Measurements from ENCODE around the gene ZNF418. TPM values are rescaled to one million over a fixed set of nuclear protein-coding genes. Genes with fewer than 3 reads are reported as not detected.

Gene ZNF418
- total RNA-seq (2014; rRNA removed; shearing (Covaris generic)), result 0.03 TPM in 1 of 2 replicates, not detected in the other
- polyA plus RNA-seq (2015; cell fraction: cytosol; rRNA removed), result not detected in 2 replicates
- polyA plus RNA-seq (2015; cell fraction: nucleus; rRNA removed), result not detected in 2 replicates

DNA sequence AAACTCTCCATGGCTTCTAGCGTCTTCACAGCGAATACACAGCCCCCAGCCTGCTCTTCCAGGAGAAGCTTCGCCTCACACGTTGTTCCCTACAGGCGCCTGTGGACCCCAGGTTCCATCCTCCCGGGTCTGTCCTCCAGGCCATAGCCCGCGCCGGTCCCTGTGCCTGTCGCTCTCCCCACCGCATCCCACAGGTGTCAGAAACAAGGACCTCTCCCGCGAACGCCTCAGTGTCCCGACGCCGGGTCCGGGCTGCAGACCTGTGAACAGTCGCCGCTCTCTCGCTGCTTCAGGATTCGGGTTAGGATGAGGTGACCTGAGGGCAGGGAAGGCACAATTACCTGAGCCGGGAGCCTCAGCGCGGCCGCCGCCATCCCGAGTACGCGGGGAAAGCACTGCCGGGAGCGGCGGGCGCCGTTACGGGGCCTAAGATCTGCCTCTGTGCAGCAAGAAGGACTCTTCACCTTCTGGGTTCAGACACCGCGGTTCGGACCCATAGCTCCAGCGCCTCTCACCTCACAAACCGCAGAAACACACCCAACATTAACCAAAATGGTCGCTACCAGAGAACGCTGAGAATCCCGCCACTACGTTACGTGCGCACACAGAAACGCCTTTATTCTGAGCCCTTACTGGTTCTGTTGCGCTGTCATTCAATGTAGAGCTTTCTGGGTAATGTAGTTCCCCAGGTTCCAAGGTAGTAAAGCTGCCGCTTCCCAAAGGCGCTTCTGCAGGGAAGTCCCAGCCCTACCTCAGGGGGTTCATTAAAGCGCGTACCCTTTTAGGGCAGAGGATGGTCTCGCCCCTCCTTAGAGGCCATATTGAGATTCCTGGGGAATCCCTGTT, at the start of gene ZNF418:
ZNF418 (minus strand) TSS at position 583 of the 846 bp plus-strand sequence. CDS start 1,580 bp downstream, outside the sequence.
- DNase-seq (ENCODE audit: low read depth), result no peak

DNA sequence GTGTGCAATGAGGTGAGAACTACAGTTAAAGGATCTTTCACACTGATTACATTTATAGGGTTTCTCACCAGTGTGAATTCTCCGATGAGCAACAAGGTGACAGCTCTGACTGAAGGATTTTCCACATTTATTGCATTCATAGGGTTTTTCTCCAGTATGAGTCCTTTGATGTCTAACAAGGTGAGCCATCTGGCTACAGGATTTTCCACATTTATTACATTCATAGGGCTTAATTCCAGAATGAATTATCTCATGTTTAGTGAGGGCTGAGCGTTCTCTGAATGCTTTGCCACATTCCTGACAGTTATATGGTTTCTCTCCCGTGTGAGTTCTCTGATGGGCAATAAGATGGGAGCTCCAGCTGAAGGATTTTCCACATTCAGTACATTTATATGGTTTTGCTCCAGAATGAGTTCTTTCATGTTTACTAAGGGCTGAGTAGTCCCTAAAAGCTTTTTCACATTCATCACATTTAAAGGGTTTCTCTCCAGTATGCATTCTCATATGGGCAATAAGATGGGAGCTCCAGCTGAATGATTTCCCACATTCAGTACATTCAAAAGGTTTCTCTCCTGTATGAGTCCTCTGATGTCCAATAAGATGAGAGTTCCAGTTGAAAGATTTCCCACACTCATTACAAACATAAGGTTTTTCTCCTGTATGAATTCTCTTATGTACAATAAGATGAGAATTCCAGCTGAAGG, 43.5 kb upstream of the ZNF418 start:
- no peak for DNase-seq (ENCODE audit: low read depth)

DNA sequence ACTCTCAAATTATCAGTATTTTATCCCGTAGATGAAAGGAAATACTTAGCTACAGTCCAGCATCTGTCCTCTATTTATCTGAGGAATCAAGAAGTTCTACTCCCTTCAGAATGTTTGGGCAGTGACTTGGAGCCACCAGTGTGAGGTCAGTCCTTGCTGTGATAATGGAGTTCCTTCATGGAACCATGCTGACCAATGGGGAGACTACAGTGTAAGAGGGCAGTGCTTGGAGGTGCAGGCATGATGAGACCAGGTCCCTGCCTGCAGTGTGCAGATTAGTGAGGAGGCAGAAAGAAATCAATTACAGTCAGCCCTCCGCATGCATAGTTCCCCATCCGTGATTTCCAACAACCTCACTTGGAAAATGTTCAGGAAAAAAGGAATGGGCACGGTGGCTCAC, 39.2 kb upstream of the ZNF418 start, which contains the start of gene C19orf18:
C19orf18 (minus strand) TSS at position 101 of the 400 bp plus-strand sequence. CDS start 102 bp downstream, outside the sequence.
- no peak for DNase-seq (ENCODE audit: low read depth)

DNA sequence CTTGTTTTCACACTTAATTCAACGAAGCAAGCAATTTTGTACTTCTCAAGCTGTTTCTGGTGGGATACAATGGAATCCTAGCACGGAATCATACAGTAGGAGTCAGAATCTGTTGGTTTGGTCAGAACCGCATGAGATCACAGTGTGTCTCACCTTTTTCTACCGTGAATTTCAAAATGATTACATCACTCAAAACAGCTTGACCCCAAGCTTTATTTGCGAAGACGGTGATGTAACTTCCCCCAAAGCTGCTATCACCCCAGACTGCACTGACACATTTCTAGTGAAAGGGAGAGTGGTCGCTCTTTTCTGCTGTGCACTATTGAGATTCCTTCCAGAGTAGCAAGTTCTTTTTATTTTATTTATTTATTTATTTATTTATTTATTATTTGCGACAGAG, 29.6 kb upstream of the ZNF418 start:
- no peak for DNase-seq (ENCODE audit: low read depth)

DNA sequence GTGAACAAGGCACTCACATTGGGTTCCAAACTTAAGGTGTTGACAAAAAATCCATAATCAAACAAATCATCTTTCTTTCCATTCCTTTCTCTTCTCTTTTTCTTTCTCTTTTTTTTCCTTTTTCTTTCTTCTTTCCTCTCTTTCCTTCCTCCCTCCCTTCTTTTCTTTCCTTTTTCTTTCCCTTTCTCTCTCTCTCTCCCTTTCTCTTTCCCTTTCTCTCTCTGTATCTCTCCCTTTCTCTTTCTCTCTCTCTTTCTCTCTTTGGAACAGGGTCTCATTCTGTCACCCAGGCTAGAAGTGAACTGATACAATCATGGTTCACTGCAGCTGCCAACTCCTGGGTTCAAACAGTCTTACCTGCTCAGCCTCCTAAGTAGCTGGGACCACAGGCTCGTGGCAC, 26.6 kb upstream of the ZNF418 start:
- DNase-seq (ENCODE audit: low read depth), result no peak

DNA sequence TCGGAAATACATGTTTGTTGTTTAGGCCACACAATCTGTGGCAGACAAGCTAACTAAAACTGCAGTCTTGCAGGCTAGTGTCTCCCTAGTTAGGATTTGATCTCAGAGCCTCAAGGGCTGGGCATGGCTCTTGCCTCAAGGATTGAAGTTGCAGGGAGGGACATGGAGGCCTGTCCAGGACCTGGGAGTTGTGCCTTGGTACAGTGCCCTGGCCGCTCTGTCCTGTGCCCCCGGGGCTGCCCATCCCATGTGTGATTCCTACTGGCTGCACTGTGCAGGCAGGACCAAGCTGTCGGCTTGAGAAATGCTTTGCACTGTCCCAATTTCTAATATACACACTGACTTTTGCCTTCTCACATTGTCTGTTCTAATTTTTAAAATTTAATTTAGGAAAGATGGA, 19.8 kb upstream of the ZNF418 start:
- no peak for DNase-seq (ENCODE audit: low read depth)

DNA sequence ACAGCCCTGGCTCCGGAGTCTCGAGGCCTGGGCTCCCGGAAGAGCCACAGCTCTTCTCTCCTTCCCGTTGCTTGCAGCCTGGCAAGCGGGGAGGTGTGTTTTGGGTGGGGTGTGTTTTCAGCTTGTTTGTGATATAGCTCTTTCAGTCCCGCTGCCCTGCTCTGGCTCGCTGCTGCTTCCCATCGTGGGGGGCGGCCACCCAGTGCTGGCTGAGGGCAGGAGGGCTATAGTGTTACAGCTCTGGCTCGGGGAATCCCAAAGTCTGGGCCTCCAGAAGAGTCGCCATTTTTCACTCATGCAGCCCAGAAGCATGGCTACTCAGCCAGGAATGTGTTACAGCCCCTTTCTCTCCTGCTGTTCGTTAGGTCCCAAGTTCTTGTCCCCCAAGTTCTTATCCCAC, 14.5 kb upstream of the ZNF418 start:
- DNase-seq (ENCODE audit: low read depth), result no peak

DNA sequence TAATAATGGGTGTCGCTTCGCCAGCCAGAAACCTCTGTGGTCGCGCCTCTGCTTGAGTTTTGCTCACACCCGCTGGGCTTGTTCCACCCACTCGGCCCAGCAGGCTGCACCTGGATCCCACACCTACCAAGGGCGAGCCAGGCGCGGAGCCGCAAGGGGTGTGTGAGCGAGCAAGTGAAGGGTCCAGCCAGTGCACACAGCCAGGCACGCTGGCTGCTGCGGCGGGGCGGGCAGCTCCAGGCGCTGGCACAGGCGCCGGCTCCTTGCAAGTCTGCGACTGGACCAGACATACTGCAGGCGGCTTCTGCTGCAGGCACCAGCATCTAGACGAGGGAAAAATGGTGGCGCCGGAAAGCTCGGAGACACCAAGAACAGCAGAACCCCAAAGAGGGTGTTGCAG, 14.1 kb upstream of the ZNF418 start:
- no peak for DNase-seq (ENCODE audit: low read depth)

DNA sequence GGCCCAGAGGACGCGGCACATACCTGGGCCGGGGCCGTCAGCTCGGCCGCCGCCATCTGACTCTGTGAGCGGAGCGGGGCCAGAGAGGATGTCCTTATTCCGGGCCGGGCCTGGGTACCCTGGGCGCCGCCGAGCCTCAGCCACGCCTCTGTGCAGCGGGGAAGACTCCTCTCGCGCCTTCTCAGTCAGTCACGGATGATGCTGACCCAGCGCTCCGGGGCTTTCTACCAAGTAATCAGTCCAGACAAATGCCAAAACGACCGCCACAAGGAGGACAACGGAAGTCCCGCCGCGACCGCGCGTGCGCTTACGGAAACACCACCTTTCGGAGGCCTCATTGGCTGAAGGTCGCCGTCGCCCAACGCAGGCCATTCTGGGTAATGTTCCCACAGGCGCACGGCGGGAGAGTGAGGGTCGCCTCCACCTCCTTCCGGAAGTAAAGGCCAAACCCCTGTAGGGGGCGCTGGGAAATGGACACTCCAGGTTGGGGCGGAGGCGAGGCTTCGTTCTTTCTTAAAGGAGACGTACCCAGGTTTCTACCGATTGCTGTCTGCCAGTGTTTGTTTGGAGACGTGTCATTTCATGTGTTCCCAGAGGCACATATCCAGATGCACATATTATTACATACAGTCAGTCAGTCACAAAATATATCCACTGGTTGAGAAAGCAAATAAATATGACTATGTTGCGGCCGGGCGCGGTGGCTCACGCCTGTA, 12.4 kb upstream of the ZNF418 start, which contains the start of gene ZNF256:
ZNF256 (minus strand) TSS at position 288 of the 716 bp plus-strand sequence; CDS start at position 56, 232 bp downstream.
- DNase-seq (ENCODE audit: low read depth), result peak; percentile 92

DNA sequence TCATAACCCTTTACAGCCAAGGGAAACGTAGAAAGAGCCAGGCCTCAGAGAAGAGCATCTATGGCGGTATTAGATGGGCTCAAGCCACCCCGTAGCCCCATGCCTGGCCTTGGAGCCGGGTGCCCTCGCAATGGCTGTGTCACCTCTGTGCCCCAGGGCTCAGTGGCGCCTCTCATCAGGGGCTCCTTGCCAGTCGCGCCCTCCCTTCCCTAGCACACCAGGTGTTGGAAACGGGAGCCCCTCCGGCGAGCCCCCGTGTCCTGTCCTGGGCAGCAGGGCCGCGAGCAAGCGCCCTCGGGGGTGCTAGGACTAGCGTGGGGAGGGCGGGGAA, 11.9 kb upstream of the ZNF418 start:
- DNase-seq (ENCODE audit: low read depth), result no peak

DNA sequence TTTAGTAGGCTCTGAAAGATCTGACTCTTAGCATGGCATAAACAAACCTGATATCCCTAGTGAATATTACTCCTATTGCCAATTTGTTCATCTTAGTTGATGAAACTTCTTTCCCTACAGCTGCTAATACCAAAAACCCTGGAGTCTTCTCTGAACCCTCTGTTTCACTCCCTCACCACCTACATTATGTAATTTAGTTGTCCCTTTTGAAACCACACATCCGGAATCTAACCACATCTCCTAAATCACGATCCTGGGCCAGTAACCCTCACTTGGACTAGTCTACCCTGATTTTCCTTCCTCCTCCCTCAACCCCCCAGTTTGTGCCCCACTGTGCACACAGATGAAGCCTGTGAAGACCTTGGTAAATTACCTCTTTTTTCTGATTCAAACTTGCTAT, 11.1 kb upstream of the ZNF418 start:
- DNase-seq (ENCODE audit: low read depth), result no peak

DNA sequence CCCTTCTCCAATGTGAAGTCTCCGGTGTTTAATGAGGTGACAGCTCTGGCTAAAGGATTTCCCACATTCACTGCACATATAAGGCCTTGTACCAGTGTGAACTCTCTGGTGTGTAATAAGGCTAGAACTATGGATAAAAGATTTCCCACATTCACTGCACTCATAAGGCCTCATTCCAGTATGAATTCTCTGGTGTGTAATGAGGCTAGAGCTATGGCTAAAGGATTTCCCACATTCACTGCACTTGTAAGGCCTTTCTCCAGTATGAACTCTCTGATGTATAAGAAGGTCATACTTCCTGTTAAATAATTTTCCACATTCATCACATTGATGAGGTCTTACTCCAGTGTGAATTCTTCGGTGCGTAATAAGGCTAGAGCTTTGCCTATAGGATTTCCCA, 6.4 kb upstream of the ZNF418 start:
- no peak for DNase-seq (ENCODE audit: low read depth)

DNA sequence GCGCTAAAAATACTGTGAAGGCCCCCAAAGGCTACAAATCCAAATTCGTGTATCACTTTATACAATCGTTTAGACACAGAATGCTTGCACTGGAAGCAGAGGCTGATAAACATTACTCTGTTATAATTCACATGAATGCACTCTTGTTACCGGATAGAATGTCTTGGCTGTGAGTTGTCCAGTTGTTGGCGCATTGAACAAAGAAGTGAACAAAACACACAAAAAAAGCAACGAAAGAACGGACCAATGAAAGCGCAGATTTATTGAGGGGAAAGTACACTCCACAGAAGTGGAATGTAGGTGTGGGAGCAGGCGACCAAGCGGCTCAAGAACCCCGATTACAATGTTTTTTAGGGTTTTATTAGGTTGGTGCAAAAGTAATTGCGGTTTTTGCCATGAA, 529 bp upstream of the ZNF418 start:
- no peak for DNase-seq (ENCODE audit: low read depth)

DNA sequence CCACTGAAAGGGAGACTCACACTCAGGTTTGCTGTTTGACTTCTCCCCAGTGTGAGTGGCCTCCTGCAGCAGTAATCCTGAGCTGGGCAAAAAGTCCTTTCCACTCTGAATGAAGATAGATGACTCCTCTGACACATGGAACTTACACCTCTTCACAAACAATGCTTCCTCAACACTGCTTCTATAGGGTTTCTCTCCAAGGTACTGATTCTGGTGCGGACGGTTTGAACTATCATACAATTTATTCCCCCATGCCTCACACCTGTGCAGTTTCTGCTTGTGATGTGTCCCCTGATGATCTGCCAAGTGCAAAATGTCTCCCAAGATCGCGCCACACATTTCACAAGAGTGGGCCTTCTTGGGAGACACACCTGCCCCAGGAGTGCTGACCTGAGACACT, 7.6 kb downstream of the ZNF418 start:
- DNase-seq (ENCODE audit: low read depth), result no peak

DNA sequence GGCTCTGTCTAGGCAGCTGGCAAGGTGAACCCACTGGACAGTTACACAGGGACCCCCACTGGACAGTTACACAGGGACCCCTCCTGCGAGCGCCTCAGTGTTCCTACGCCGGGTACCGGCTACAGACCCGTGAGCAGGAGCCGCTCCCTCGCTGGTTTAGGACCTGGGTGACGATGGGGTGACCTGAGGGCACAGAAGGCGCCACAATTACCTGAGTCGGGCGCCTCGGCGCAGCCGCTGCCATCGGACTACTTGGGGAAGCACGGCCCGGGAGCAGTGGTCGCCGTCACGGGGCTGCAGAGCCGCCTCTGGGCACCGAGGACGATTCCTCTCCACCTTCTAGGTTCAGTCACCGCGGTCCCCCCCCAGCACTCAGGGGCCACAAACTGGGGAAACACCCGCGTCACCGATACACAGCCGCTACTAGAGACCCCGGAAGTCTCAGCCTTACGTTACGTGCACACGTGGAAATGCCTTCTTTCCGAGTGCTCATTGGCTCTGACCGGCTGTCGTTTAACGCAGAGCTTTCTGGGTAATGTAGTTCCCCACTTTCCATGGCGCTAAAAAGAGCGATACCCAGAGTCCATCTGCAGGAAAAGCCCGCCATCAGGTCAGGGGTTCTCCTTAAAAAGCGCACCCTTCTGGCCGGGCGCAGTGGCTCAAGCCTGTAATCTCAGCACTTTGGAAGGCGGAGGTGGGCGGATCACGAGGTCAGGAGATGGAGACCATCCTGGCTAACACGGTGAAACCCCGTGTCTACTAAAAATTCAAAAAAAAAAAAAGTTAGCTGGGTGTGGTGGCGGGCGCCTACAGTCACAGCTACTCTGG, 18.8 kb downstream of the ZNF418 start, which contains the start of gene ZNF417:
ZNF417 (minus strand) TSS at position 425 of the 828 bp plus-strand sequence; CDS start at position 244, 181 bp downstream.
- DNase-seq (ENCODE audit: low read depth), result peak; percentile 93

DNA sequence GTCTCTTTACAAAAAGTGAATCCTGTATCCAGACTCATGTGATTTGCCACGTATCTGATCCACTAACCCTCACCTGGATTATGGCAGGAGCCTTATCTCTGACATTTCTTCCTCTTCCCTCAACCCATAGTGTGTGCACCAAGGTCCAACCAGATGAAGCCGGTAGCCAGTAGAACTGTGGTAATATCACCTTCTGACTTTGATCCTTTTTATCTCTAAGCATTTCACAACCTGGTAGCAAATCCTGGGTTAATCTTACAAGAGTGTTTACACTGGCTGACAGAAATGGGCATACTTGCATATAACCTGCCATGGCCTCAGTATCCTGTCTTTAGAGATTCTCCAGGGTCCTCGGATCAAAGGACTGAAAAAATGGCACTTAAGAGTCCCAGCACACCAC, 20.7 kb downstream of the ZNF418 start:
- no peak for DNase-seq (ENCODE audit: low read depth)

DNA sequence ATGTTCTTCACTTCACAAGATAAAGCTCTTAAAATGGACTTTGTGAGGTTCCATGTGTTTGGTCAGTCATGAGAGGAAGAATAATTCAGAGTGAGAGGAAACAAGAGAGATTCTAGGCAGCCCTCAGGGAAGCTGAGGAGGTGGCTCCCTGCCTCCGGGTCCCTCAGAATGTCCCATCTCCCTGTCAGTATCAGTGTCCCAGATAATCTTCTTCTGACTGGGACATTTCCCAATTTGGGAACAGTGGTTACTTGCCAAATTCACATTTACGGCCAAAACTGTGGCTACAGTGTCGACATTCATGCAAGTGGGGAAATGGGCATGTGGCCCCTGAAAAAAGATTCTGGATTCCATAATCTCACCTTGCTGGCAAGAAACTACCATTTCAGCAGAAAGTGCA, 27.8 kb downstream of the ZNF418 start:
- DNase-seq (ENCODE audit: low read depth), result no peak

DNA sequence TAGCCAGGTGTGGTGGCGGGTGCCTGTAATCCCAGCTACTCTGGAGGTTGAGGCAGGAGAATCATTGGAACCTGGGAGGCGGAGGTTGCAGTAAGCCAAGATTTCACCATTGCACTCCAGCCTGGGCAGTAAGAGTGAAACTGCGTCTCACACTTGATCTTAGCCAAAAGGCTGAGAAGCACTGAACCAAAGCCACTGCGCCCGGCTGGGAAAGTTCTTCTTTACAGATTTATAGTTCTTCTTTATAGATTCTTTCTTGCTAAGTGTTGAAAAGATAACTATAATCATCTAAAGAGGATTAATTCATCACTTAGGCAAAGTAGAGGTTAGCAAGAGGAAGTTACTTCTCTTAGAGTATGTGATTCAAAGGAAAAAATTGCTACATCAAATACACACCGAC, 29.9 kb downstream of the ZNF418 start:
- no peak for DNase-seq (ENCODE audit: low read depth)

DNA sequence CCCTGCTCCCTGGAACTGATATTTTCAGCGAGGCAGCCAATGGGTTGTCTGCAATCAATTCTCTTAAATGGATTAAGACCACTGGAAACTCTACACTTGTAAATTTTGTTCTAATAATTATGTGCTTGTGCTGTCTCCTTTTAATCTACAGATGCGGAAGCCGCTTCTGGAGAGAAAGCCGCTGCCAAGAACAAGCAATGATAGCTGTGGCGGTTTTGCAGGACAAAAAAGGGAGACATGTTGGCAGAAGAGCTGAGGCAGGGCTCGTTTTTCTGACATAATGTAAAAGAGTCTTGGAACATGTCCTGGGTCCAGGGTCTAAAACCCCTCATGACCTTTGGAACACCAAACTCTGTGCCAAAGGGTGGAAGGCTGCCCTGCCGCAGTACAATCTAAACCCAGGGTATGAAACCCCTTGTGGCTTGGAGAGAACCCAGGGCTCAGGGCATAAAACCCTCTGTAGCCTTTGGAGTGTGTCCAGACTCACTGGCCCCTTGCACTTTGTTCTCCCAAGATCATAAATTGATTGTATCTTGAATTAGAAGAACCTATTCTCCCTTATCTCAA, 31.5 kb downstream of the ZNF418 start:
- DNase-seq (ENCODE audit: low read depth), result no peak

DNA sequence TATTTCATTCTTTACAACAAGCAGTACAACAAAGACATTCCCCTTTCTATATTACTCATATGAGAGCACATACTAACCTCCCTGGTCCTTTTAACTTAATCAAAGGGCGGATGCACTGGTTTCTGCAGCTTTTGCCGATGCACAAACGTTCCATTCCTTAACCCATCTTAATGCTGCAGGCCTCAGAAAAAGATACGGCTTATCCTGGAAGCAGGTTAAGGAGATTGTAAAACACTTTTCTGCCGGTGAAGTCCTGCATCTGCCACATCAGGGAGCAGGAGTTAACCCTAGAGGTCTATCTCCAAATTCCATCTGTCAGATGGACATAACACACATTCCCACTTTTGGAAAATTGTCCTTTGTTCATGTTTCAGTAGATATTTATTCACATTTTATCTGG, 34.9 kb downstream of the ZNF418 start:
- DNase-seq (ENCODE audit: low read depth), result no peak
